Neural progenitor cell (in vitro differentiated cells): ENCODE results near the gene DNAI7.

Experiments used
- CTCF ChIP-seq: fragments of 200-600 bp; sonication (generic); IDR thresholded peaks from 2 replicates; pipeline ENCODE4 v1.5.1; 2017; ENCODE audit warnings: antibody characterized with exemption, mild to moderate bottlenecking
- EZH2 ChIP-seq: fragments of 200-600 bp; sonication (generic); IDR thresholded peaks from 2 replicates; pipeline ENCODE4 v1.6.1; 2017; ENCODE audit warnings: antibody characterized with exemption, mild to moderate bottlenecking, moderate library complexity
- EZH2phosphoT487 ChIP-seq: fragments of 200-600 bp; sonication (generic); IDR thresholded peaks from 2 replicates; pipeline ENCODE4 v1.6.1; 2017; ENCODE audit warnings: antibody characterized with exemption

- TF ChIP-seq EZH2phosphoT487 (no peak), EZH2 (no peak), CTCF (no peak)
These were observed 121.9 kb downstream of the DNAI7 start for GRCh38 chr12:25072906-25073650.
